Peyer's patch (tissue), 4 donors: ENCODE measurements around the gene CX3CL1.

Source experiments
- CTCF ChIP-seq, 6 experiments: fragments of 450-650 bp in 4 of 6; fragments of 200-600 bp in 2 of 6; sonication (generic) in 1 of 6; IDR thresholded peaks; one replicate each; pipeline ENCODE4 v1.5.1; 2017 to 2019; ENCODE audit warnings: antibody characterized with exemption in 6 of 6, mild to moderate bottlenecking in 3 of 6, moderate library complexity in 1 of 6
- POLR2A ChIP-seq, 2 donors: fragments of 450-650 bp; IDR thresholded peaks; one replicate each; pipeline ENCODE4 v1.5.1; 2017; ENCODE audit warnings: antibody characterized with exemption in 2 of 2, mild to moderate bottlenecking in 2 of 2, moderate library complexity in 2 of 2

- TF ChIP-seq CTCF (IDR thresholded peaks at IDR 0.05) (no peak), POLR2A (IDR thresholded peaks at IDR 0.05) (no peak)
Observed at GRCh38 chr16:57373117-57373947, 1.0 kb downstream of the CX3CL1 start.
